Hepatocyte (in vitro differentiated cells): ENCODE data around the gene PRDM16. TPM values are rescaled to one million over a fixed set of nuclear protein-coding genes. Genes with fewer than 3 reads are reported as not detected.

Experiments
- DNase-seq: peaks from one replicate; pipeline ENCODE4 v3.0.0-alpha.2; 2016; ENCODE audit warnings: low spot score
- H2AFZ ChIP-seq: fragments of 200-600 bp; sonication (generic); 2 replicates; pipeline ENCODE4 v1.6.0; 2016; ENCODE audit warnings: antibody characterized with exemption, mild to moderate bottlenecking
- H3K27ac ChIP-seq: fragments of 200-600 bp; sonication (generic); 2 replicates; pipeline ENCODE4 v1.5.1; 2016; ENCODE audit warnings: mild to moderate bottlenecking
- H3K27me3 ChIP-seq: fragments of 200-600 bp; sonication (generic); 2 replicates; pipeline ENCODE4 v1.6.1; 2016
- H3K36me3 ChIP-seq: fragments of 200-600 bp; sonication (generic); replicated peaks from 2 replicates; pipeline ENCODE4 v1.5.1; 2016; ENCODE audit warnings: low read depth; ENCODE audit not compliant: insufficient read depth
- H3K4me1 ChIP-seq: fragments of 200-600 bp; sonication (generic); 2 replicates; pipeline ENCODE4 v1.5.1; 2016; ENCODE audit warnings: mild to moderate bottlenecking, moderate library complexity; ENCODE audit not compliant: insufficient read depth
- H3K4me2 ChIP-seq: fragments of 200-600 bp; sonication (generic); 2 replicates; pipeline ENCODE4 v1.6.0; 2016
- H3K4me3 ChIP-seq: fragments of 200-600 bp; sonication (generic); 2 replicates; pipeline ENCODE4 v1.5.1; 2016; ENCODE audit warnings: mild to moderate bottlenecking
- H3K79me2 ChIP-seq: fragments of 200-600 bp; sonication (generic); 2 replicates; pipeline ENCODE4 v1.6.0; 2017; ENCODE audit warnings: mild to moderate bottlenecking
- H3K9me2 ChIP-seq: fragments of 200-600 bp; sonication (generic); replicated peaks from 2 replicates; pipeline ENCODE4 v1.6.0; 2017; ENCODE audit warnings: mild to moderate bottlenecking; ENCODE audit not compliant: insufficient read depth
- H3K9me3 ChIP-seq: fragments of 200-600 bp; sonication (generic); 2 replicates; pipeline ENCODE4 v1.5.1; 2016; ENCODE audit warnings: low read depth, mild to moderate bottlenecking
- H4K20me1 ChIP-seq: fragments of 200-600 bp; sonication (generic); 2 replicates; pipeline ENCODE4 v1.6.0; 2016; ENCODE audit warnings: mild to moderate bottlenecking; ENCODE audit not compliant: insufficient read depth, poor library complexity, severe bottlenecking
- CTCF ChIP-seq: fragments of 200-600 bp; sonication (generic); IDR thresholded peaks from 2 replicates; pipeline ENCODE4 v1.5.1; 2016; ENCODE audit warnings: antibody characterized with exemption, mild to moderate bottlenecking; ENCODE audit not compliant: poor library complexity
- EZH2 ChIP-seq: fragments of 200-600 bp; sonication (generic); IDR thresholded peaks from 2 replicates; pipeline ENCODE4 v1.6.1; 2016; ENCODE audit warnings: antibody characterized with exemption, mild to moderate bottlenecking, borderline replicate concordance
- EZH2phosphoT487 ChIP-seq: fragments of 200-600 bp; sonication (generic); IDR thresholded peaks from one replicate; pipeline ENCODE4 v1.6.1; 2018; ENCODE audit warnings: antibody characterized with exemption, mild to moderate bottlenecking, low read depth, moderate library complexity; ENCODE audit not compliant: unreplicated experiment, severe bottlenecking
- WGBS: methylation state at CpG from one replicate; pipeline ENCODE4 v1.1.6; 2016; ENCODE audit warnings: low lambda C conversion rate; ENCODE audit errors: missing lambda C conversion rate; 5-methylcytosine and 5-hydroxymethylcytosine counted together
- polyA plus RNA-seq: library from polyadenylated mRNA; unstranded; fragments of >200 nt; fragmentation: Nextera tagmentation; extraction: Ambion mirVana; gene quantifications from 2 replicates; pipeline ENCODE4 v1.2.1, GENCODE V29; 2016
- total RNA-seq: library from RNA; depleted of rRNA; stranded (reverse); fragments of >200 nt; gene quantifications from 2 replicates; pipeline ENCODE4 v1.2.3, GENCODE V29; 2014

The PRDM16 gene
- total and polyA plus RNA-seq, 2 experiments from 2014 or later = 8.1 to 9.9 TPM

- Histone ChIP-seq H2AFZ (no peak overlapping the region), H3K27ac (no peak overlapping the region), H3K36me3 (no peaks in the 10 kb centered on the region), H3K9me2 (no peaks in the 10 kb centered on the region), H3K79me2 (no peaks in the 10 kb centered on the region), H3K4me3 (no peak overlapping the region), H4K20me1 (no peaks in the 10 kb centered on the region), H3K27me3 (no peaks in the 10 kb centered on the region), H3K4me1 (no peaks in the 10 kb centered on the region), H3K9me3 (no peaks in the 10 kb centered on the region), H3K4me2 (no peak overlapping the region)
- DNase-seq = no peak
- no peak for TF ChIP-seq EZH2phosphoT487
- no peak for TF ChIP-seq CTCF
- no peak for TF ChIP-seq EZH2
- WGBS = 87% methylated on average over 19 of the region's 19 CpGs
These were observed 340.6 kb downstream of the PRDM16 start for GRCh38 chr1:3409366-3410141.

GRCh38 chr1:3410142-3410925, 341.3 kb downstream of the PRDM16 start:
- no peak overlapping the region for H2AFZ ChIP-seq
- no peaks in the 10 kb centered on the region for H3K9me2 ChIP-seq
- H3K9me3 ChIP-seq = no peaks in the 10 kb centered on the region
- no peaks in the 10 kb centered on the region for H3K27me3 ChIP-seq
- no peaks in the 10 kb centered on the region for H3K36me3 ChIP-seq
- no peak overlapping the region for H3K4me2 ChIP-seq
- no peak overlapping the region for H3K27ac ChIP-seq
- DNase-seq = peak; percentile 76
- no peaks in the 10 kb centered on the region for H3K4me1 ChIP-seq
- TF ChIP-seq EZH2 = no peak
- TF ChIP-seq CTCF = peak; percentile 65
- H3K4me3 ChIP-seq = no peak overlapping the region
- H4K20me1 ChIP-seq = no peaks in the 10 kb centered on the region
- no peaks in the 10 kb centered on the region for H3K79me2 ChIP-seq
- 76% methylated on average over 21 of the region's 21 CpGs for WGBS

- Histone ChIP-seq H3K36me3 (no peaks in the 10 kb centered on the region), H3K9me2 (no peaks in the 10 kb centered on the region), H3K27me3 (no peaks in the 10 kb centered on the region), H3K9me3 (no peaks in the 10 kb centered on the region), H3K4me3 (no peak overlapping the region), H3K4me2 (no peak overlapping the region), H3K27ac (no peak overlapping the region), H3K79me2 (no peaks in the 10 kb centered on the region), H2AFZ (no peak overlapping the region), H3K4me1 (no peaks in the 10 kb centered on the region), H4K20me1 (no peaks in the 10 kb centered on the region)
- DNase-seq = no peak
- 91% methylated on average over 21 of the region's 30 CpGs for WGBS
- no peak for TF ChIP-seq EZH2
- TF ChIP-seq CTCF = no peak
- TF ChIP-seq EZH2phosphoT487 = no peak
These were observed 342.8 kb downstream of the PRDM16 start for GRCh38 chr1:3411806-3412205.
